ENCODE results near the gene LDB2.

DNA sequence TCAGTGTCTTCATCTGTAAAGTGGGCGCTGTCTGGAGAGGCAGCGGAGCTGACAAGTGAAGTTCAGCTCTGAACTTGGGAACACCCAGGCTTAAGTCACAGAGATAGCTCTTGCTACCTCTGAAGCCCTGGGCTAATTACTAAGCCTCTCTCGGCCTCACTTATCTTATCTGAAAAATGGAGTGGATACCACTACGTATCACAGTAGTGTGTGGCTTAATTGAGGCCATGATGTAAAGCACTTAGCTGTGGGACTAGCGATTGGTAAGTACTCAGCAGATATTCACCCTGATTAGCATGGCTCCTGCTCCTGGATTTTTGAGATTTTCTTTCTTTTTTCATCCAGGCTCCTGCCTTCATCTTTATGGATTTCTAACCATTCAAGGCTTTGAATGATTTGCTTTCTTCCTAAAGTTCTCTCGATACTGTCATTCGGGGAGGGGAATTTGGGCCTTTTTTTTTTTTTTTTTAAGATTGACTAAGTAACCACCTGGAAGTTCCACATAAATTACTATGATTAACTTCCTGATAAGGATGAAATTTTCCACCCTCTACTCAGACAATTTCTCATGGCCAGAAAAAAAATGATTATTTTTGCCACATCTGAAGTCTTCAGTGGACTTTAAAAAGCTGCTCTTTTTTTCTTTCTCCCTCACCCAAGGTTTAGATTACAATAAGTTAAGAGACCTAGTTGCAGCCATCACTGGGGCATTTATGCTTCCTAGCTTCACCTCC, 17.1 kb downstream of the LDB2 start:
- TF ChIP-seq, protein P1, sequence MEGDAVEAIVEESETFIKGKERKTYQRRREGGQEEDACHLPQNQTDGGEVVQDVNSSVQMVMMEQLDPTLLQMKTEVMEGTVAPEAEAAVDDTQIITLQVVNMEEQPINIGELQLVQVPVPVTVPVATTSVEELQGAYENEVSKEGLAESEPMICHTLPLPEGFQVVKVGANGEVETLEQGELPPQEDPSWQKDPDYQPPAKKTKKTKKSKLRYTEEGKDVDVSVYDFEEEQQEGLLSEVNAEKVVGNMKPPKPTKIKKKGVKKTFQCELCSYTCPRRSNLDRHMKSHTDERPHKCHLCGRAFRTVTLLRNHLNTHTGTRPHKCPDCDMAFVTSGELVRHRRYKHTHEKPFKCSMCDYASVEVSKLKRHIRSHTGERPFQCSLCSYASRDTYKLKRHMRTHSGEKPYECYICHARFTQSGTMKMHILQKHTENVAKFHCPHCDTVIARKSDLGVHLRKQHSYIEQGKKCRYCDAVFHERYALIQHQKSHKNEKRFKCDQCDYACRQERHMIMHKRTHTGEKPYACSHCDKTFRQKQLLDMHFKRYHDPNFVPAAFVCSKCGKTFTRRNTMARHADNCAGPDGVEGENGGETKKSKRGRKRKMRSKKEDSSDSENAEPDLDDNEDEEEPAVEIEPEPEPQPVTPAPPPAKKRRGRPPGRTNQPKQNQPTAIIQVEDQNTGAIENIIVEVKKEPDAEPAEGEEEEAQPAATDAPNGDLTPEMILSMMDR (IDR thresholded peaks at IDR 0.05; ENCODE audit: insufficient read depth, low read depth, low read length): no peak
- no peak for TF ChIP-seq EZH2 (IDR thresholded peaks at IDR 0.05; ENCODE audit: insufficient read depth, low read length)

All from astrocyte (in vitro differentiated cells and primary cell).